Effector memory CD4-positive, alpha-beta T cell (primary cell): ENCODE measurements around the gene VANGL1.

Source experiments
- DNase-seq, 3 donors: peaks; one replicate each; pipeline ENCODE4 v3.0.0-alpha.2; 2020
- H3K27ac ChIP-seq: 2 replicates; pipeline ENCODE4 v1.7.0; 2013; ENCODE audit warnings: mild to moderate bottlenecking, low read length, moderate library complexity; ENCODE audit not compliant: insufficient read depth, poor library complexity, severe bottlenecking
- H3K27me3 ChIP-seq: replicated peaks from 2 replicates; pipeline ENCODE4 v1.7.0; 2013; ENCODE audit warnings: mild to moderate bottlenecking, low read length; ENCODE audit not compliant: insufficient read depth, control insufficient read depth, poor library complexity, severe bottlenecking
- H3K36me3 ChIP-seq: 2 replicates; pipeline ENCODE4 v1.7.0; 2013; ENCODE audit warnings: mild to moderate bottlenecking, low read length, moderate library complexity; ENCODE audit not compliant: control insufficient read depth, insufficient read depth
- H3K4me1 ChIP-seq: 2 replicates; pipeline ENCODE4 v1.7.0; 2013; ENCODE audit warnings: low read length, mild to moderate bottlenecking; ENCODE audit not compliant: control insufficient read depth, insufficient read depth, poor library complexity, severe bottlenecking
- H3K4me3 ChIP-seq: 2 replicates; pipeline ENCODE4 v1.7.0; 2013; ENCODE audit warnings: low read length, low read depth, mild to moderate bottlenecking; ENCODE audit not compliant: insufficient read depth, poor library complexity, severe bottlenecking
- H3K9me3 ChIP-seq: 2 replicates; pipeline ENCODE4 v1.7.0; 2013; ENCODE audit warnings: mild to moderate bottlenecking, low read length, moderate library complexity; ENCODE audit not compliant: control insufficient read depth

Gene VANGL1

GRCh38 chr1:115652236-115652788 is 10.5 kb downstream of the VANGL1 start:
- H3K36me3 ChIP-seq: no peaks in the 10 kb centered on the region
- H3K27ac ChIP-seq: no peak overlapping the region
- no peaks in the 10 kb centered on the region for H3K4me1 ChIP-seq
- no peaks in the 10 kb centered on the region for H3K27me3 ChIP-seq
- H3K9me3 ChIP-seq: no peaks in the 10 kb centered on the region
- DNase-seq: no peak
- no peak overlapping the region for H3K4me3 ChIP-seq

GRCh38 chr1:115654125-115654524 is 12.4 kb downstream of the VANGL1 start:
- H3K9me3 ChIP-seq: no peaks in the 10 kb centered on the region
- no peak overlapping the region for H3K27ac ChIP-seq
- H3K36me3 ChIP-seq: no peaks in the 10 kb centered on the region
- H3K4me3 ChIP-seq: no peak overlapping the region
- no peaks in the 10 kb centered on the region for H3K4me1 ChIP-seq
- H3K27me3 ChIP-seq: no peaks in the 10 kb centered on the region
- no peak for DNase-seq

- no peaks in the 10 kb centered on the region for H3K4me1 ChIP-seq
- no peak overlapping the region for H3K4me3 ChIP-seq
- no peaks in the 10 kb centered on the region for H3K36me3 ChIP-seq
Measured at GRCh38 chr1:115654663-115655305, 13.0 kb downstream of the VANGL1 start.

GRCh38 chr1:115655306-115655663 is 13.5 kb downstream of the VANGL1 start:
- no peak overlapping the region for H3K4me3 ChIP-seq
- H3K4me1 ChIP-seq: no peaks in the 10 kb centered on the region
- no peaks in the 10 kb centered on the region for H3K27me3 ChIP-seq
- H3K27ac ChIP-seq: no peak overlapping the region
- DNase-seq: no peak
- no peaks in the 10 kb centered on the region for H3K9me3 ChIP-seq
- no peaks in the 10 kb centered on the region for H3K36me3 ChIP-seq

More at GRCh38 chr1:115654663-115655305, 13.0 kb downstream of the VANGL1 start:
- Histone ChIP-seq H3K27me3 (no peaks in the 10 kb centered on the region), H3K27ac (no peak overlapping the region), H3K9me3 (no peaks in the 10 kb centered on the region)
- DNase-seq: no peak

GRCh38 chr1:115655916-115656315 is 14.1 kb downstream of the VANGL1 start:
- no peak overlapping the region for H3K27ac ChIP-seq
- DNase-seq: no peak
- no peaks in the 10 kb centered on the region for H3K36me3 ChIP-seq
- no peaks in the 10 kb centered on the region for H3K9me3 ChIP-seq
- no peak overlapping the region for H3K4me3 ChIP-seq
- no peaks in the 10 kb centered on the region for H3K4me1 ChIP-seq
- no peaks in the 10 kb centered on the region for H3K27me3 ChIP-seq

GRCh38 chr1:115656461-115657077 is 14.8 kb downstream of the VANGL1 start:
- Histone ChIP-seq H3K4me3 (no peak overlapping the region), H3K27me3 (no peaks in the 10 kb centered on the region), H3K36me3 (no peaks in the 10 kb centered on the region), H3K9me3 (no peaks in the 10 kb centered on the region), H3K4me1 (no peaks in the 10 kb centered on the region), H3K27ac (no peak overlapping the region)
- no peak for DNase-seq

- H3K4me1 ChIP-seq: no peaks in the 10 kb centered on the region
- H3K36me3 ChIP-seq: no peaks in the 10 kb centered on the region
- no peak overlapping the region for H3K27ac ChIP-seq
- no peaks in the 10 kb centered on the region for H3K27me3 ChIP-seq
- DNase-seq: no peak
- no peak overlapping the region for H3K4me3 ChIP-seq
- no peaks in the 10 kb centered on the region for H3K9me3 ChIP-seq
Measured at GRCh38 chr1:115658646-115659045, 16.9 kb downstream of the VANGL1 start.

- Histone ChIP-seq H3K27ac (no peak overlapping the region), H3K4me1 (no peaks in the 10 kb centered on the region), H3K4me3 (no peak overlapping the region), H3K36me3 (no peaks in the 10 kb centered on the region), H3K27me3 (no peaks in the 10 kb centered on the region), H3K9me3 (no peaks in the 10 kb centered on the region)
- DNase-seq: no peak
Measured at GRCh38 chr1:115660151-115660550, 18.4 kb downstream of the VANGL1 start.

GRCh38 chr1:115661157-115661556 is 19.4 kb downstream of the VANGL1 start:
- DNase-seq: no peak
- Histone ChIP-seq H3K27me3 (no peaks in the 10 kb centered on the region), H3K4me3 (no peak overlapping the region), H3K4me1 (no peaks in the 10 kb centered on the region), H3K9me3 (no peaks in the 10 kb centered on the region), H3K27ac (no peak overlapping the region), H3K36me3 (no peaks in the 10 kb centered on the region)

GRCh38 chr1:115665319-115666096 is 23.7 kb downstream of the VANGL1 start:
- H3K9me3 ChIP-seq: no peaks in the 10 kb centered on the region
- DNase-seq: no peak
- no peaks in the 10 kb centered on the region for H3K4me1 ChIP-seq
- H3K4me3 ChIP-seq: no peak overlapping the region
- no peaks in the 10 kb centered on the region for H3K27me3 ChIP-seq
- H3K27ac ChIP-seq: no peak overlapping the region
- no peaks in the 10 kb centered on the region for H3K36me3 ChIP-seq
